ENCODE data around the gene FCHO1.

DNA sequence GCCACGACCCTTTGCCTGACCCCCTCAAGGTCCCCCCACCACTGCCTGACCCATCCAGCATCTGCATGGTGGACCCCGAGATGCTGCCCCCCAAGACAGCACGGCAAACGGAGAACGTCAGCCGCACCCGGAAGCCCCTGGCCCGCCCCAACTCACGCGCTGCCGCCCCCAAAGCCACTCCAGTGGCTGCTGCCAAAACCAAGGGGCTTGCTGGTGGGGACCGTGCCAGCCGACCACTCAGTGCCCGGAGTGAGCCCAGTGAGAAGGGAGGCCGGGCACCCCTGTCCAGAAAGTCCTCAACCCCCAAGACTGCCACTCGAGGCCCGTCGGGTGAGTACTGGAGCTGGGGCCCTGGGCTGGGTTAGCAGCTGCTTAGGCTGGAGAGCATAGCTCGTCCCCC, 23.4 kb upstream of the FCHO1 start:
- TF ChIP-seq CTCF (optimal IDR thresholded peaks at IDR 0.05 in 1 of 3, IDR thresholded peaks at IDR 0.05 in 1 of 3, conservative IDR thresholded peaks at IDR 0.05 in 1 of 3; ENCODE audit: extremely low read depth in 1 of 3, insufficient read depth in 2 of 3, low read length in 3 of 3) (no peak), EZH2 (IDR thresholded peaks at IDR 0.05; ENCODE audit: low read length) (no peak)

Measured in keratinocyte (primary cell).